GM23338 (cell line): Measurements from ENCODE around the gene KCNQ5. TPM values are rescaled to one million over a fixed set of nuclear protein-coding genes. Genes with fewer than 3 reads are reported as not detected.
A peak's percentile ranks its signal among the peaks of the same experiment; 100 is the strongest.

ENCODE experiments used
- ATAC-seq: fragments of 200-7000 bp; cut with Tn5 transposase; 3 replicates; pipeline ENCODE4 v1.9.1; 2020
- DNase-seq: peaks from one replicate; pipeline ENCODE4 v3.0.0-alpha.2; 2015; ENCODE audit warnings: low spot score
- H2AFZ ChIP-seq: fragments of 200-600 bp; sonication (generic); 2 replicates; pipeline ENCODE4 v1.8.0; 2016; ENCODE audit warnings: antibody characterized with exemption, mild to moderate bottlenecking, moderate library complexity
- H3F3A ChIP-seq: fragments of 200-600 bp; sonication (generic); replicated peaks from 2 replicates; pipeline ENCODE4 v1.8.0; 2017; ENCODE audit warnings: antibody characterized with exemption, mixed run types, low read depth
- H3K27ac ChIP-seq: fragments of 200-600 bp; sonication (generic); 2 replicates; pipeline ENCODE4 v1.6.1; 2016; ENCODE audit warnings: low read depth
- H3K27me3 ChIP-seq: fragments of 200-600 bp; sonication (generic); 2 replicates; pipeline ENCODE4 v1.8.0; 2016; ENCODE audit warnings: mild to moderate bottlenecking, mixed run types, moderate library complexity; ENCODE audit not compliant: insufficient read depth
- H3K36me3 ChIP-seq: fragments of 200-600 bp; sonication (generic); 2 replicates; pipeline ENCODE4 v1.8.0; 2016; ENCODE audit warnings: mild to moderate bottlenecking; ENCODE audit not compliant: insufficient read depth
- H3K4me1 ChIP-seq: fragments of 200-600 bp; sonication (generic); 2 replicates; pipeline ENCODE4 v1.8.0; 2016; ENCODE audit warnings: mild to moderate bottlenecking, moderate library complexity; ENCODE audit not compliant: insufficient read depth
- H3K4me2 ChIP-seq: fragments of 200-600 bp; sonication (generic); 2 replicates; pipeline ENCODE4 v1.7.1; 2017; ENCODE audit warnings: mixed run types
- H3K4me3 ChIP-seq: fragments of 200-600 bp; sonication (generic); 2 replicates; pipeline ENCODE4 v1.6.1; 2016; ENCODE audit warnings: mixed run types
- H3K79me2 ChIP-seq: fragments of 200-600 bp; sonication (generic); replicated peaks from 2 replicates; pipeline ENCODE4 v1.8.0; 2017; ENCODE audit warnings: mild to moderate bottlenecking; ENCODE audit not compliant: insufficient read depth
- H3K9me2 ChIP-seq: fragments of 200-600 bp; sonication (generic); 2 replicates; pipeline ENCODE4 v1.8.0; 2017; ENCODE audit not compliant: insufficient read depth
- H4K20me1 ChIP-seq: fragments of 200-600 bp; sonication (generic); replicated peaks from 2 replicates; pipeline ENCODE4 v1.8.0; 2017; ENCODE audit warnings: mild to moderate bottlenecking; ENCODE audit not compliant: insufficient read depth
- H3K27ac Mint-ChIP-seq: 2 replicates; pipeline ENCODE4 v1.8.0; 2020; ENCODE audit warnings: inconsistent platforms, mild to moderate bottlenecking, moderate library complexity, mixed read lengths
- H3K27me3 Mint-ChIP-seq: 3 replicates; pipeline ENCODE4 v1.8.0; 2022; ENCODE audit warnings: low read depth, mild to moderate bottlenecking, moderate library complexity, mixed read lengths, inconsistent platforms; ENCODE audit not compliant: insufficient read depth, poor library complexity
- H3K36me3 Mint-ChIP-seq: 3 replicates; pipeline ENCODE4 v1.8.0; 2021; ENCODE audit warnings: low read depth, mild to moderate bottlenecking, inconsistent platforms, moderate library complexity, mixed read lengths
- H3K4me1 Mint-ChIP-seq: 3 replicates; pipeline ENCODE4 v1.8.0; 2020; ENCODE audit warnings: mild to moderate bottlenecking, inconsistent platforms, mixed read lengths
- H3K4me3 Mint-ChIP-seq: 3 replicates; pipeline ENCODE4 v1.8.0; 2021; ENCODE audit warnings: moderate library complexity, mild to moderate bottlenecking, inconsistent platforms, mixed read lengths
- H3K9me3 Mint-ChIP-seq: 3 replicates; pipeline ENCODE4 v1.8.0; 2020; ENCODE audit warnings: moderate library complexity, mild to moderate bottlenecking, inconsistent platforms, mixed read lengths
- CREB1 ChIP-seq: fragments of 250-450 bp; sonication (Bioruptor Pico); IDR thresholded peaks from 2 replicates; pipeline ENCODE4 v1.5.0; 2020; ENCODE audit warnings: low read depth, mild to moderate bottlenecking, moderate library complexity
- CTCF ChIP-seq, 2 experiments: fragments of 200-600 bp in 1 of 2; sonication (generic) in 1 of 2; conservative IDR thresholded peaks; 2 replicates each; pipeline versions ENCODE4 v1.5.1 to v1.6.1; 2016 to 2017; ENCODE audit warnings: antibody characterized with exemption in 2 of 2, low read depth in 2 of 2, mild to moderate bottlenecking in 2 of 2, moderate library complexity in 1 of 2
- EZH2 ChIP-seq: fragments of 200-600 bp; sonication (generic); IDR thresholded peaks from one replicate; pipeline ENCODE4 v1.8.0; 2017; ENCODE audit warnings: antibody characterized with exemption, mild to moderate bottlenecking, low read depth; ENCODE audit not compliant: unreplicated experiment
- ZNF462 ChIP-seq: fragments of 250-450 bp; sonication (Bioruptor Pico); IDR thresholded peaks from 2 replicates; pipeline ENCODE4 v1.5.0; 2020; ENCODE audit warnings: mild to moderate bottlenecking, moderate library complexity
- polyA plus RNA-seq: library from polyadenylated mRNA; unstranded; fragments of >200 nt; fragmentation: Nextera tagmentation; extraction: Ambion mirVana; gene quantifications from 2 replicates; pipeline ENCODE4 v1.2.1, GENCODE V29; 2016
- total RNA-seq: library from RNA; depleted of rRNA; stranded (reverse); fragments of >200 nt; shearing (Covaris generic); gene quantifications from 2 replicates; pipeline ENCODE4 v1.2.3, GENCODE V29; 2014

The KCNQ5 gene
- total and polyA plus RNA-seq, 2 experiments from 2014 or later: 0.68 to 0.87 TPM

- no peak overlapping the region for H3K27ac ChIP-seq
- TF ChIP-seq ZNF462 (CRISPR knock-in tag) (no peak), EZH2 (no peak), CTCF (conservative IDR thresholded peaks at IDR 0.05; ENCODE audit: low read depth in 2 of 2) (no peak), CREB1 (CRISPR knock-in tag) (no peak)
- DNase-seq: no peak
- no peaks in the 10 kb centered on the region for H3K9me2 ChIP-seq
- Mint-ChIP-seq H3K4me3 (no peak overlapping the region), H3K36me3 (no peaks in the 10 kb centered on the region), H3K27ac (peak overlapping the region; percentile 63), H3K9me3 (no peaks in the 10 kb centered on the region), H3K4me1 (peaks cover 16% of the 10 kb centered on the region), H3K27me3 (no peaks in the 10 kb centered on the region)
- H2AFZ ChIP-seq: no peak overlapping the region
- H3K4me3 ChIP-seq: no peak overlapping the region
- no peaks in the 10 kb centered on the region for H3K27me3 ChIP-seq
- H3K79me2 ChIP-seq: no peaks in the 10 kb centered on the region
- H3F3A ChIP-seq: no peaks in the 10 kb centered on the region
- no peak overlapping the region for H3K4me2 ChIP-seq
- ATAC-seq: no peak
- no peaks in the 10 kb centered on the region for H4K20me1 ChIP-seq
- H3K36me3 ChIP-seq: no peaks in the 10 kb centered on the region
- peaks cover 11% of the 10 kb centered on the region for H3K4me1 ChIP-seq
These were observed 331.2 kb downstream of the KCNQ5 start for GRCh38 chr6:72952808-72953630.
